CD4-positive, alpha-beta T cell (primary cell): ENCODE results near the gene DKKL1. TPM values are rescaled to one million over a fixed set of nuclear protein-coding genes. Genes with fewer than 3 reads are reported as not detected.
"Not testable (repeated sequence)": the region's sequence is repeated elsewhere in the genome, so short reads cannot be mapped to it uniquely, and the experiment has no call there.

ENCODE experiments used
- ATAC-seq: fragments of 200-7000 bp; cut with Tn5 transposase; one replicate; pipeline ENCODE4 v1.10.0; 2022; ENCODE audit warnings: mild to moderate bottlenecking; ENCODE audit not compliant: poor library complexity
- CTCF ChIA-PET: fragments of 350-600 bp; sonication (Branson Sonifier 250); formaldehyde crosslinking; loops from one replicate; lab custom pipeline; 2021; ENCODE audit warnings: antibody characterized with exemption, inconsistent platforms; lab: Charles Lee
- POLR2A ChIA-PET: fragments of 350-600 bp; sonication (Branson Sonifier 250); formaldehyde crosslinking; loops from one replicate; lab custom pipeline; 2021; ENCODE audit warnings: antibody characterized with exemption, inconsistent platforms; lab: Charles Lee
- DNase-seq, 14 experiments: peaks; one replicate each; pipeline ENCODE4 v3.0.0-alpha.2; 2013 to 2020; ENCODE audit warnings: mixed read lengths in 2 of 14
- H3K27ac ChIP-seq, 2 donors: one replicate each; pipeline versions ENCODE4 v1.5.1 to v1.7.0; 2013; ENCODE audit warnings: low read length in 2 of 2, low read depth in 1 of 2, mild to moderate bottlenecking in 1 of 2
- H3K27me3 ChIP-seq, 2 experiments: 1 replicate in 1 of 2; 2 replicates in 1 of 2; pipeline versions ENCODE4 v1.6.1 to v1.7.0; 2013; ENCODE audit warnings: low read length in 2 of 2, control low read depth in 1 of 2, mild to moderate bottlenecking in 1 of 2, moderate library complexity in 1 of 2; ENCODE audit not compliant: insufficient read depth in 2 of 2, control insufficient read depth in 1 of 2
- H3K36me3 ChIP-seq: one replicate; pipeline ENCODE4 v1.6.1; 2013; ENCODE audit warnings: low read length, control low read depth; ENCODE audit not compliant: insufficient read depth
- H3K4me1 ChIP-seq: one replicate; pipeline ENCODE4 v1.6.1; 2013; ENCODE audit warnings: low read length, control low read depth; ENCODE audit not compliant: insufficient read depth
- H3K4me3 ChIP-seq: one replicate; pipeline ENCODE4 v1.5.1; 2013; ENCODE audit warnings: mild to moderate bottlenecking, low read length, moderate library complexity
- H3K9me3 ChIP-seq, 2 experiments: 1 replicate in 1 of 2; 2 replicates in 1 of 2; pipeline versions ENCODE4 v1.6.1 to v1.7.0; 2013; ENCODE audit warnings: low read length in 2 of 2, mild to moderate bottlenecking in 2 of 2, control low read depth in 1 of 2, moderate library complexity in 1 of 2; ENCODE audit not compliant: control insufficient read depth in 1 of 2, insufficient read depth in 1 of 2
- H3K27ac Mint-ChIP-seq: one replicate; pipeline ENCODE4 v1.8.0; 2020; ENCODE audit warnings: mixed read lengths
- H3K27me3 Mint-ChIP-seq: one replicate; pipeline ENCODE4 v1.8.0; 2021; ENCODE audit warnings: mixed read lengths
- H3K36me3 Mint-ChIP-seq: one replicate; pipeline ENCODE4 v1.8.0; 2021; ENCODE audit warnings: low read depth, mixed read lengths
- H3K4me1 Mint-ChIP-seq: one replicate; pipeline ENCODE4 v1.8.0; 2021; ENCODE audit warnings: low read depth, mixed read lengths
- H3K4me3 Mint-ChIP-seq: one replicate; pipeline ENCODE4 v1.8.0; 2020; ENCODE audit warnings: mild to moderate bottlenecking, mixed read lengths
- H3K9me3 Mint-ChIP-seq: one replicate; pipeline ENCODE4 v1.8.0; 2020; ENCODE audit warnings: mixed read lengths
- intact Hi-C, 2 experiments: fragments of 100-400 bp; cut with DNase I in 1 of 2; cut with micrococcal nuclease in 1 of 2; formaldehyde crosslinking; loops; one replicate each; pipeline versions ENCODE4 v1.15.1 to v1.9.0; 2023 to 2025; cut with DNase I, micrococcal nuclease
- total RNA-seq, 174 experiments: library from RNA in 2 of 174; stranded (reverse) in 2 of 174; gene quantifications; one replicate each; pipeline ENCODE4 v1.2.3 and lab custom pipeline; 2021 to 2026
- TF ChIP-seq, protein P1 (sequence below): fragments of 200-600 bp; IDR thresholded peaks from one replicate; pipeline ENCODE4 v1.8.0; 2022; ENCODE audit warnings: antibody characterized with exemption, mild to moderate bottlenecking

DKKL1 gene
- total RNA-seq, 2 experiments from 2014 or later: not detected

DNA sequence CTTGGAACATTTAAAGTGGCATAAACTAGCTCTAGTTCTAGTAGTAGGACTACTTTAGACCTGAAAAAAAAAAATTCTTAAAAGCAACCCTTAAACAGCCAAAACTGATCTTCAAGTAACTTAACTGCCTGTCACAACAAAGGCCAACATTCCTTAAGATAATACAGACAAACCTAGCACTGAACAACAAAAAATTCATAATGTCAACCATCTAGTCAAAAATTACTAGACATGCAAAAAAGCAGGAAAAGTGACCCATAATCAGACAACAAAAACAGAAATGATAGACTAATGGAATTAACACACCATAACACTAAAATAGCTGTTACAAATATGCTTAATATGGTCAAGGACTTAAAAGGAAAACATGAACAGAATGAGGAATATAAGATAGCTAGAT is 45.4 kb upstream of the DKKL1 start:
- no peak overlapping the region for H3K4me3 Mint-ChIP-seq
- Histone ChIP-seq H3K4me1 (no peaks in the 10 kb centered on the region), H3K27me3 (no peaks in the 10 kb centered on the region), H3K4me3 (no peak overlapping the region), H3K9me3 (peaks cover 10 to 12% of the 10 kb centered on the region in 2 experiments), H3K27ac (no peak overlapping the region), H3K36me3 (peaks cover 4% of the 10 kb centered on the region)
- H3K27me3 Mint-ChIP-seq: no peaks in the 10 kb centered on the region
- ChIA-PET POLR2A (interaction anchor here (0.9 kb wide), 1 partner anchor 16 kb away, joined by 4 read pairs; no protein-coding TSS in a partner anchor), CTCF (no interaction called here)
- TF ChIP-seq, protein P1, sequence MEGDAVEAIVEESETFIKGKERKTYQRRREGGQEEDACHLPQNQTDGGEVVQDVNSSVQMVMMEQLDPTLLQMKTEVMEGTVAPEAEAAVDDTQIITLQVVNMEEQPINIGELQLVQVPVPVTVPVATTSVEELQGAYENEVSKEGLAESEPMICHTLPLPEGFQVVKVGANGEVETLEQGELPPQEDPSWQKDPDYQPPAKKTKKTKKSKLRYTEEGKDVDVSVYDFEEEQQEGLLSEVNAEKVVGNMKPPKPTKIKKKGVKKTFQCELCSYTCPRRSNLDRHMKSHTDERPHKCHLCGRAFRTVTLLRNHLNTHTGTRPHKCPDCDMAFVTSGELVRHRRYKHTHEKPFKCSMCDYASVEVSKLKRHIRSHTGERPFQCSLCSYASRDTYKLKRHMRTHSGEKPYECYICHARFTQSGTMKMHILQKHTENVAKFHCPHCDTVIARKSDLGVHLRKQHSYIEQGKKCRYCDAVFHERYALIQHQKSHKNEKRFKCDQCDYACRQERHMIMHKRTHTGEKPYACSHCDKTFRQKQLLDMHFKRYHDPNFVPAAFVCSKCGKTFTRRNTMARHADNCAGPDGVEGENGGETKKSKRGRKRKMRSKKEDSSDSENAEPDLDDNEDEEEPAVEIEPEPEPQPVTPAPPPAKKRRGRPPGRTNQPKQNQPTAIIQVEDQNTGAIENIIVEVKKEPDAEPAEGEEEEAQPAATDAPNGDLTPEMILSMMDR: no peak
- peaks cover 19% of the 10 kb centered on the region for H3K4me1 Mint-ChIP-seq
- no peak overlapping the region for H3K27ac Mint-ChIP-seq
- intact Hi-C loops: no loop called here
- DNase-seq (no peak), ATAC-seq (no peak)
- H3K9me3 Mint-ChIP-seq: peaks cover 6% of the 10 kb centered on the region
- H3K36me3 Mint-ChIP-seq: peaks cover 61% of the 10 kb centered on the region

DNA sequence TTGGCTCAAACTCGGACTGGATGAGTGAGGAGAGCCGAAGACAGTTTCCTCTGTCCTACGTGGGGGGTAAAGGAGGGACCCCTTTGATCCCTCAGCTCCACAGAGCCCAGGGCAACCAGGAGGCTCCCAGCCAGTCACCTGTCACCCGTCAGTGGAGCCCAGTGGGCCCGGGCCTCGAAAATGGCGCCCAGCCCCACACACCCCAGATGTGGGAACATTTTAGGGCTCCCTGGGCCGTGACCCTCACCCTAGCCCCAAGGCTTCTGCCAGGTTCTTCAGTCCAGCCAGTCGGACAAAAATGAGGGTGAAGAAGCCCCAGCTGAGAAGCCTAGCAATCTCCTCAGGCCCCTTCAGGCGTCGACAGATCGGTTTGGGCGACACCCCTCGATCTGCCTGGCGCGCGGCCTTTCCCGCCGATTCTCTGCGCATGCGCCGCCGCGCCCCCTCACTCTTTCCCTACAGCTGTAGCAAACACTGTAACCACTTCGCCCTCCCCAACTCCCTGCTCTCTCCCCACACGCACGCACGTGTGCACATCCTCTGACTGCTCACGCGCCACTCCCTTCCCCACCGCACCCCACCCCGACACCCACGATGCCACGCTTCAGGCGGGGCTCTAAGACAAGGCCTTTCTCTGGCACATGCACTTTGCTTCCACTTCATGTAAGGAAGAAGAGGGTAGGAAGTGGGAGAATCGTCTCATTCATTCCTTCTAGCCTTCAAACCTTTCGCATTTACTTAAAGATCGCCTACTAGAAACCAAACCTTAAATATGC is 38.7 kb upstream of the DKKL1 start, which contains the start of gene SLC6A16:
Gene SLC6A16, minus strand, starts transcription at position 391 of the 776 bp plus-strand sequence. CDS start 13,844 bp downstream, outside the sequence.
- no peak within 1 kb of the TSS for H3K27ac Mint-ChIP-seq
- H3K4me3 ChIP-seq: no peak within 1 kb of the TSS
- CTCF ChIA-PET: interaction anchor here (1.0 kb wide), 1 partner anchor 23 kb away, joined by 3 read pairs; no protein-coding TSS in a partner anchor

DNA sequence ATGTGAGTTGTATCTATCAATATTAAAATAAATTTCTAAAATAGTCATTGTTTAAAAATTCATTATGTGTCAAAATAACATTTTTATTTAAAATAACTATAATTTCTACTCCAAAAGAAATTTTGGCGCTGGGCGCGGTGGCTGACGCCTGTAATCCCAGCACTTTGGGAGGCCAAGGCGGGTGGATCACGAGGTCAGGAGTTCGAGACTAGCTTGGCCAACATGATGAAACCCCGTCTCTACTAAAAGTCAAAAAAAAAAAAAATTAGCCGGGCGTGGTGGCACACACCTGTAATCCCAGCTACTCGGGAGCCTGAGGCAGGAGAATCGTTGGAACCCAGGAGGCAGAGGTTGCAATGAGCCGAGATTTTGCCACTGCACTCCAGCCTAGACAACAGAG is 37.9 kb upstream of the DKKL1 start:
- H3K27me3 Mint-ChIP-seq, DNase-seq, H3K27ac ChIP-seq, H3K9me3 ChIP-seq, ATAC-seq, H3K4me3 Mint-ChIP-seq, H3K27me3 ChIP-seq, H3K36me3 ChIP-seq, H3K9me3 Mint-ChIP-seq, H3K4me1 ChIP-seq, H3K27ac Mint-ChIP-seq, H3K4me3 ChIP-seq, CTCF ChIA-PET, intact Hi-C loops: not testable (repeated sequence)
- POLR2A ChIA-PET: interaction anchor here (0.7 to 0.8 kb wide), 2 partner anchors 10 to 350 kb away, joined by 3 to 5 read pairs; no protein-coding TSS in a partner anchor
- Mint-ChIP-seq H3K4me1 (peaks cover 26% of the 10 kb centered on the region), H3K36me3 (peaks cover 40% of the 10 kb centered on the region)

More for the DNA sequence above, 38.7 kb upstream of the DKKL1 start, which contains the start of gene SLC6A16:
- Histone ChIP-seq H3K36me3 (peaks cover 4% of the 10 kb centered on the region), H3K27ac (no peak within 1 kb of the TSS), H3K27me3 (no peaks in the 10 kb centered on the region), H3K9me3 (no peaks in the 10 kb centered on the region), H3K4me1 (peaks cover 6% of the 10 kb centered on the region)
- DNase-seq (no peak), ATAC-seq (no peak)
- H3K4me1 Mint-ChIP-seq: peaks cover 21% of the 10 kb centered on the region
- TF ChIP-seq, protein P1: no peak
- no peak within 1 kb of the TSS for H3K4me3 Mint-ChIP-seq
- POLR2A ChIA-PET: no interaction called here
- intact Hi-C loops: no loop called here
- no peaks in the 10 kb centered on the region for H3K27me3 Mint-ChIP-seq
- no peaks in the 10 kb centered on the region for H3K9me3 Mint-ChIP-seq
- H3K36me3 Mint-ChIP-seq: peaks cover 41% of the 10 kb centered on the region
